Mesenchymal stem cell (in vitro differentiated cells and primary cell): ENCODE data around the gene TSPYL6. TPM values are rescaled to one million over a fixed set of nuclear protein-coding genes. Genes with fewer than 3 reads are reported as not detected.
A peak's percentile ranks its signal among the peaks of the same experiment; 100 is the strongest.

Experiments used
- DNase-seq: peaks from one replicate; pipeline ENCODE4 v3.0.0-alpha.2; 2013
- H2AFZ ChIP-seq: one replicate; pipeline ENCODE4 v1.6.1; 2013; ENCODE audit warnings: low read depth, mild to moderate bottlenecking, control low read depth, inconsistent platforms, low read length, moderate library complexity
- H2AK5ac ChIP-seq: 2 replicates; pipeline ENCODE4 v1.6.1; 2013; ENCODE audit warnings: low read length, moderate library complexity, mild to moderate bottlenecking, inconsistent platforms; ENCODE audit not compliant: severe bottlenecking
- H2BK120ac ChIP-seq: one replicate; pipeline ENCODE4 v1.6.1; 2013; ENCODE audit warnings: low read depth, mild to moderate bottlenecking, inconsistent platforms, low read length, moderate library complexity
- H2BK12ac ChIP-seq, 2 experiments: one replicate each; pipeline ENCODE4 v1.6.1; 2013; ENCODE audit warnings: inconsistent platforms in 2 of 2, low read length in 2 of 2, mild to moderate bottlenecking in 2 of 2, moderate library complexity in 2 of 2, control low read depth in 1 of 2
- H2BK15ac ChIP-seq: one replicate; pipeline ENCODE4 v1.6.1; 2013; ENCODE audit warnings: mild to moderate bottlenecking, low read depth, inconsistent platforms; ENCODE audit not compliant: poor library complexity, severe bottlenecking
- H2BK5ac ChIP-seq: 2 replicates; pipeline ENCODE4 v1.6.1; 2013; ENCODE audit warnings: low read depth, mild to moderate bottlenecking, low read length, control low read depth, inconsistent platforms; ENCODE audit not compliant: poor library complexity, severe bottlenecking
- H3K14ac ChIP-seq, 2 experiments: one replicate each; pipeline ENCODE4 v1.6.1; 2013; ENCODE audit warnings: inconsistent platforms in 2 of 2, low read length in 2 of 2, control low read depth in 1 of 2, mild to moderate bottlenecking in 1 of 2, moderate library complexity in 1 of 2
- H3K18ac ChIP-seq, 2 experiments: one replicate each; pipeline ENCODE4 v1.6.1; 2013; ENCODE audit warnings: inconsistent platforms in 2 of 2, low read length in 2 of 2, control low read depth in 1 of 2, low read depth in 1 of 2, mild to moderate bottlenecking in 1 of 2
- H3K23ac ChIP-seq, 2 experiments: one replicate each; pipeline ENCODE4 v1.6.1; 2013; ENCODE audit warnings: inconsistent platforms in 2 of 2, low read length in 2 of 2, mild to moderate bottlenecking in 2 of 2, moderate library complexity in 2 of 2, control low read depth in 1 of 2
- H3K27ac ChIP-seq: 2 replicates; pipeline ENCODE4 v1.5.1; 2013; ENCODE audit warnings: mild to moderate bottlenecking, moderate library complexity, low read length, control low read depth, inconsistent platforms; ENCODE audit not compliant: poor library complexity, severe bottlenecking
- H3K27me3 ChIP-seq, 2 experiments: 2 replicates each; pipeline versions ENCODE4 v1.6.1 to v1.7.0; 2013; ENCODE audit warnings: low read length in 2 of 2, mild to moderate bottlenecking in 2 of 2, moderate library complexity in 2 of 2, control low read depth in 1 of 2, inconsistent platforms in 1 of 2; ENCODE audit not compliant: control insufficient read depth in 1 of 2, insufficient read depth in 1 of 2
- H3K36me3 ChIP-seq, 2 experiments: 2 replicates each; pipeline versions ENCODE4 v1.6.1 to v1.7.0; 2013; ENCODE audit warnings: low read length in 2 of 2, control low read depth in 1 of 2, inconsistent platforms in 1 of 2, low read depth in 1 of 2, mild to moderate bottlenecking in 1 of 2; ENCODE audit not compliant: insufficient read depth in 2 of 2, control insufficient read depth in 1 of 2
- H3K4ac ChIP-seq, 2 experiments: one replicate each; pipeline ENCODE4 v1.6.1; 2013; ENCODE audit warnings: inconsistent platforms in 2 of 2, low read length in 2 of 2, mild to moderate bottlenecking in 2 of 2, moderate library complexity in 2 of 2, control low read depth in 1 of 2, low read depth in 1 of 2
- H3K4me1 ChIP-seq: 2 replicates; pipeline ENCODE4 v1.6.1; 2013; ENCODE audit warnings: low read depth, low read length, control low read depth; ENCODE audit not compliant: control insufficient read depth, insufficient read depth
- H3K4me2 ChIP-seq: 2 replicates; pipeline ENCODE4 v1.6.1; 2013; ENCODE audit warnings: low read length, mild to moderate bottlenecking, inconsistent platforms; ENCODE audit not compliant: poor library complexity, severe bottlenecking
- H3K4me3 ChIP-seq, 2 experiments: 2 replicates each; pipeline versions ENCODE4 v1.5.1 to v1.7.0; 2013; ENCODE audit warnings: low read length in 2 of 2, mild to moderate bottlenecking in 2 of 2, control low read depth in 1 of 2, low read depth in 1 of 2; ENCODE audit not compliant: insufficient read depth in 1 of 2
- H3K79me1 ChIP-seq: replicated peaks from 2 replicates; pipeline ENCODE4 v1.6.1; 2013; ENCODE audit warnings: mild to moderate bottlenecking, control low read depth, low read length, inconsistent platforms; ENCODE audit not compliant: poor library complexity, severe bottlenecking
- H3K9ac ChIP-seq: 2 replicates; pipeline ENCODE4 v1.7.0; 2013; ENCODE audit warnings: mild to moderate bottlenecking, low read length, moderate library complexity
- H3K9me3 ChIP-seq: 2 replicates; pipeline ENCODE4 v1.7.0; 2013; ENCODE audit warnings: mild to moderate bottlenecking, low read length; ENCODE audit not compliant: control insufficient read depth
- H4K8ac ChIP-seq: one replicate; pipeline ENCODE4 v1.6.1; 2013; ENCODE audit warnings: inconsistent platforms, mild to moderate bottlenecking, low read length, moderate library complexity
- H4K91ac ChIP-seq: one replicate; pipeline ENCODE4 v1.6.1; 2013; ENCODE audit warnings: mild to moderate bottlenecking, low read length, inconsistent platforms
- WGBS: methylation state at CpG from one replicate; pipeline ENCODE4 v1.1.7; 2013; ENCODE audit warnings: mixed read lengths; 5-methylcytosine and 5-hydroxymethylcytosine counted together
- polyA plus RNA-seq, 2 experiments: library from polyadenylated mRNA; stranded (reverse); fragments of 200-250 nt; gene quantifications; one replicate each; pipeline ENCODE4 v1.2.3, GENCODE V29; 2013

TSPYL6 gene
- polyA plus RNA-seq (2013, experiment 1 of 2), result not detected
- polyA plus RNA-seq (2013, experiment 2 of 2), result not detected

- no peak within 1 kb of the TSS for H4K8ac ChIP-seq
- H2BK5ac ChIP-seq, result no peak within 1 kb of the TSS
- no peaks in the 10 kb centered on the region for H3K9me3 ChIP-seq
- no peak within 1 kb of the TSS for H4K91ac ChIP-seq
- no peak within 1 kb of the TSS for H3K4me2 ChIP-seq
- H2AK5ac ChIP-seq, result no peak within 1 kb of the TSS
- peak within 1 kb of the TSS in 1 of 2 experiments; percentile 15 for H2BK12ac ChIP-seq
- H3K27me3 ChIP-seq, result no peaks in the 10 kb centered on the region
- H3K9ac ChIP-seq, result no peak within 1 kb of the TSS
- H2BK120ac ChIP-seq, result no peak within 1 kb of the TSS
- no peak within 1 kb of the TSS for H3K4me3 ChIP-seq
- no peak within 1 kb of the TSS for H3K14ac ChIP-seq
- peak within 1 kb of the TSS in 1 of 2 experiments; percentile 21 for H3K18ac ChIP-seq
- no peak within 1 kb of the TSS for H3K23ac ChIP-seq
- no peak within 1 kb of the TSS for H2BK15ac ChIP-seq
- no peak within 1 kb of the TSS for H2AFZ ChIP-seq
- H3K36me3 ChIP-seq, result no peaks in the 10 kb centered on the region
- no peaks in the 10 kb centered on the region for H3K4me1 ChIP-seq
- no peak within 1 kb of the TSS for H3K27ac ChIP-seq
- DNase-seq, result no peak
- no peaks in the 10 kb centered on the region for H3K79me1 ChIP-seq
- no peak within 1 kb of the TSS for H3K4ac ChIP-seq
- WGBS, result 98% methylated on average over 24 of the region's 25 CpGs
Measured at GRCh38 chr2:54256091-54256694, at the start of gene TSPYL6. TSPYL6 (minus strand) TSS chr2:54256229; CDS start chr2:54256151, 78 bp downstream.

GRCh38 chr2:54303631-54304030, 47.6 kb upstream of the TSPYL6 start:
- no peak overlapping the region for H2AK5ac ChIP-seq
- H4K8ac ChIP-seq, result no peak overlapping the region
- no peak overlapping the region for H2BK15ac ChIP-seq
- H3K4ac ChIP-seq, result no peak overlapping the region
- H3K4me2 ChIP-seq, result no peak overlapping the region
- H3K14ac ChIP-seq, result no peak overlapping the region
- no peak overlapping the region for H2BK12ac ChIP-seq
- no peak overlapping the region for H2BK120ac ChIP-seq
- peaks cover 3% of the 10 kb centered on the region for H3K4me1 ChIP-seq
- no peak overlapping the region for H3K9ac ChIP-seq
- H3K18ac ChIP-seq, result no peak overlapping the region
- no peak overlapping the region for H4K91ac ChIP-seq
- no peaks in the 10 kb centered on the region for H3K27me3 ChIP-seq
- H2BK5ac ChIP-seq, result no peak overlapping the region
- no peak overlapping the region for H2AFZ ChIP-seq
- no peak overlapping the region for H3K27ac ChIP-seq
- H3K23ac ChIP-seq, result no peak overlapping the region
- no peaks in the 10 kb centered on the region for H3K9me3 ChIP-seq
- no peaks in the 10 kb centered on the region for H3K79me1 ChIP-seq
- DNase-seq, result no peak
- no peaks in the 10 kb centered on the region for H3K36me3 ChIP-seq
- no peak overlapping the region for H3K4me3 ChIP-seq

DNA sequence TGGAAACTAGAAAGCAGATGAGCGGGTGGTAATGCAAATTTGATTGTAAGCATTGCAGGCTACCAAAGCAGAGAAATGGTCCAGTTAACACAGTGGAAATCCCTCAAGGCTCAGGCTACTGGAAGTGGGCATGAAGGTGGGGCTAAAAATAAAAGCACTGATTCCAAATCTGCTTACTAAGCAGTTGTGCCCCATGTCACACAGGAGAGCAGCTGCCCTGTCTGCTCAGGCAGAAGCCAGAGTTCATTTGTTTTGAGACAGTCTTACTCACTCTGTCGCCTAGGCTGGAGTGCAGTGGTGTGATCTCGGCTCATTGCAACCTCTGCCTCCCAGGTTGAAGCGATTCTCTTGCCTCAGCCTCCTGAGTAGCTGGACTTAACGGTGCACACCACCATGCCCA, 42.5 kb upstream of the TSPYL6 start:
- no peak overlapping the region for H3K27ac ChIP-seq
- no peak overlapping the region for H3K4me3 ChIP-seq
- H3K18ac ChIP-seq, result peak overlapping the region in 1 of 2 experiments; percentile 24
- DNase-seq, result no peak
- H3K4ac ChIP-seq, result no peak overlapping the region
- H3K9me3 ChIP-seq, result no peaks in the 10 kb centered on the region
- H2BK120ac ChIP-seq, result no peak overlapping the region
- H3K27me3 ChIP-seq, result no peaks in the 10 kb centered on the region
- H3K36me3 ChIP-seq, result no peaks in the 10 kb centered on the region
- WGBS, result 96% methylated on average over 5 of the region's 5 CpGs
- no peak overlapping the region for H2BK15ac ChIP-seq
- peak overlapping the region in 1 of 2 experiments; percentile 42 for H2BK12ac ChIP-seq
- H3K4me1 ChIP-seq, result peaks cover 5% of the 10 kb centered on the region
- H2BK5ac ChIP-seq, result no peak overlapping the region
- H4K8ac ChIP-seq, result no peak overlapping the region
- H4K91ac ChIP-seq, result no peak overlapping the region
- no peaks in the 10 kb centered on the region for H3K79me1 ChIP-seq
- H3K4me2 ChIP-seq, result no peak overlapping the region
- H3K9ac ChIP-seq, result no peak overlapping the region
- H3K23ac ChIP-seq, result no peak overlapping the region
- H2AFZ ChIP-seq, result no peak overlapping the region
- no peak overlapping the region for H3K14ac ChIP-seq
- no peak overlapping the region for H2AK5ac ChIP-seq

- peak overlapping the region; percentile 42 for H3K27ac ChIP-seq
- H4K91ac ChIP-seq, result no peak overlapping the region
- no peaks in the 10 kb centered on the region for H3K27me3 ChIP-seq
- DNase-seq, result peak; percentile 28
- no peak overlapping the region for H2AFZ ChIP-seq
- H3K36me3 ChIP-seq, result no peaks in the 10 kb centered on the region
- H2BK120ac ChIP-seq, result no peak overlapping the region
- H2BK12ac ChIP-seq, result no peak overlapping the region
- H3K18ac ChIP-seq, result no peak overlapping the region
- H2AK5ac ChIP-seq, result no peak overlapping the region
- no peak overlapping the region for H2BK5ac ChIP-seq
- H3K4me1 ChIP-seq, result peaks cover 5% of the 10 kb centered on the region
- no peak overlapping the region for H3K4me3 ChIP-seq
- 66% methylated on average over 4 of the region's 5 CpGs for WGBS
- H3K23ac ChIP-seq, result no peak overlapping the region
- no peak overlapping the region for H3K4ac ChIP-seq
- no peaks in the 10 kb centered on the region for H3K9me3 ChIP-seq
- no peak overlapping the region for H4K8ac ChIP-seq
- no peak overlapping the region for H3K9ac ChIP-seq
- peak overlapping the region in 1 of 2 experiments; percentile 94 for H3K14ac ChIP-seq
- no peaks in the 10 kb centered on the region for H3K79me1 ChIP-seq
- H3K4me2 ChIP-seq, result no peak overlapping the region
- H2BK15ac ChIP-seq, result no peak overlapping the region
Measured at GRCh38 chr2:54295911-54296310, 39.9 kb upstream of the TSPYL6 start.
